ENCODE measurements around the gene DENND1B.
"Not testable (repeated sequence)": the region's sequence is repeated elsewhere in the genome, so short reads cannot be mapped to it uniquely, and the experiment has no call there.

DENND1B gene

DNA sequence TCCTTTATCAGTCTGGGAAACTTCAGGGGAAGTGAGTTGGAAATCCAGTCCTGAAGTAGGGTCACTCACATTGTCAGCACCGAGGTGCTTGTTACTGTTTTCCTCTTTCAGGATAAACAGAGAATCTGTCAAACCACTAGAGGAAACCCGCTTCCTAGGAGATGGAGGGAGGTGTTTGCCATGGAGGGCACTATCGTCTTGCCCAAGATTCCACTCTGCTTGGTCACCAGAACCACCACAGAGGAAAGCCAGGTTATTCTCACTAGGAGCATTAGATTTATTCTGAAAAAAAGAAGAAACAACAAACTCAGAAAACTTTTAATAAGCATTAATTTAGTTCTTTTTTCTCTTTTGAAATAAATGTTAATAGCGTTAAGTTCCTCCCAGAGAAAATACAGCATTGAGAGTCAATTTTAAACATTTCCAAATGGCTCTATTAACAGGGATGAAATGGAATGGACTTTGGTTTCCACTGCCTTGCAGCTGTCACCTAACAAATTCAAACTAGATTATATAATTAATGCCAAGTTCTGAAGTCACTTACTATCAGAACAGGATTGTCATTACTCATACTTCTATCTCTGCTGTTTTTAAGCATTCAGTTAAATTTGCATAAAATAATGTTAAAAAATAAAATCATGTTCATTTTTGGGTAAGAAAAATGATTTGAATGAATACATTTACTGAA lies 264.4 kb downstream of the DENND1B start:
- H3K4me1 ChIP-seq, result no peaks in the 10 kb centered on the region

DNA sequence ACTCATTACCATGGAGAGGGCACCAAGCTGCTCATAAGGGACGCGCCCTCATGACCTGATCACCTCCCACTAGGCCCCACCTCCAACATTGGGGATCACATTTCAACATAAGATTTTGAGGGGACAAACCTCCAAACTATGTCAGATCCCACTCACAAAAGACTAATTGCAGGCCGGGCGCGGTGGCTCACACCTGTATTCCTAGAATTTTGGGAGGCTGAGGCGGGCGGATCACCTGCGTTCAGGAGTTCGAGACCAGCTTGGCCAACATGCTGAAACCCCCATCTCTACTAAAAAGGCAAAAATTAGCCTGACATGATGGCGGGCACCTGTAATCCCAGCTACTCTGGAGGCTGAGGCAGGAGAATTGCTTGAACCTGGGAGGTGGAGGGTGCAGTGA lies 278.6 kb downstream of the DENND1B start:
- H3K4me1 ChIP-seq, result no peaks in the 10 kb centered on the region
- TF ChIP-seq Cebpa-rat (IDR thresholded peaks at IDR 0.05), result no peak
- no peaks in the 10 kb centered on the region for H3K27me3 ChIP-seq
- H3K27ac ChIP-seq, result no peak overlapping the region
- no peaks in the 10 kb centered on the region for H3K9me3 ChIP-seq (replicated peaks in 1 of 11)
- no peak overlapping the region for H3K4me2 ChIP-seq
- H3K9ac ChIP-seq, result no peak overlapping the region
- H3K4me3 ChIP-seq, result no peak overlapping the region
- H4K20me1 ChIP-seq, result no peaks in the 10 kb centered on the region
- H3K36me3 ChIP-seq, result no peaks in the 10 kb centered on the region

More for the DNA sequence above, 264.4 kb downstream of the DENND1B start:
- H3K27ac ChIP-seq, result no peak overlapping the region
- H3K9ac ChIP-seq, result no peak overlapping the region
- TF ChIP-seq Cebpa-rat (IDR thresholded peaks at IDR 0.05), result no peak
- no peak overlapping the region for H3K4me2 ChIP-seq
- no peaks in the 10 kb centered on the region for H3K36me3 ChIP-seq
- no peaks in the 10 kb centered on the region for H3K27me3 ChIP-seq
- H3K4me3 ChIP-seq, result no peak overlapping the region
- H4K20me1 ChIP-seq, result no peaks in the 10 kb centered on the region
- no peaks in the 10 kb centered on the region for H3K9me3 ChIP-seq (replicated peaks in 1 of 11)

DNA sequence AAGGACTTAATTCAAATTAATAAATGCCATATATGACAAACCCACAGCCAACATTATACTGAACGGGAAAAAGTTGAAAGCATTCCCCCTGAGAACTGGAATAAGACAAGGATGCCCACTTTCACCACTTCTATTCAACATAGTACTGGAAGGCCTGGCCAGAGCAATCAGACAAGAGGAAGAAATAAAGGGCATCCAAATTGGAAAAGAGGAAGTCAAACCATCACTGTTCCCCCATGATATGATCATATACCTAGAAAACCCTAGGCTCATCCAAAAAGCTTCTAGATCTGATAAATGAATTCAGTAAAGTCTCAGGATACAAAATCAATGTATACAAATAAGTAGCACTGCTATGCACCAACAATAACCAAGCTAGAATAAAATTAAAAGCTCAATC lies 283.8 kb downstream of the DENND1B start:
- not testable (repeated sequence) for H3K4me1 ChIP-seq; H4K20me1 ChIP-seq; H3K9me3 ChIP-seq (replicated peaks in 1 of 11); H3K36me3 ChIP-seq; H3K27me3 ChIP-seq; H3K4me3 ChIP-seq; H3K27ac ChIP-seq; H3K4me2 ChIP-seq; H3K9ac ChIP-seq

DNA sequence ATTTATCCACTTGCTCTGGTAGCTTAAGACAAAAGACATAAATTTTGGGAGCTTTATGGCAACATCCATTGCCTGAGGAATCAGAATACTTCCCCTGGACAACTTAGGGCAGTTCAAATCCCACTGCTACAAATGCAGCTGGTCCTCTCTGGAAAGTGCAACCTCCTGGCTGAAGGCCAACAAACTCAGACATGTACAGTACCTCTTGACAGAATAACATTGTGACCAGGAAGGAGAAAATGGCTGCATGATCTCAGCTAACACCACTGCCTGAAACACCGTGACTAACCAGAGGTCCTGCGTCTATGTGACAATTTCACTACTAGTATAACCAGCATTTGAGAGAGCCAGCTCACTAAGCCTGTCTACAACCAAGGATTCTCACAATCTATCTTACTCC lies 288.3 kb downstream of the DENND1B start:
- H3K4me1 ChIP-seq, result peaks cover 0 to 7% (median 0%) of the 10 kb centered on the region in 10 experiments; a peak in 2 of 20 replicates
- no peak for TF ChIP-seq Cebpa-rat (IDR thresholded peaks at IDR 0.05)
- H3K9ac ChIP-seq, result no peak overlapping the region
- H4K20me1 ChIP-seq, result no peaks in the 10 kb centered on the region
- H3K36me3 ChIP-seq, result no peaks in the 10 kb centered on the region
- no peak overlapping the region for H3K27ac ChIP-seq
- H3K9me3 ChIP-seq (replicated peaks in 1 of 11), result no peaks in the 10 kb centered on the region
- H3K4me2 ChIP-seq, result no peak overlapping the region
- H3K27me3 ChIP-seq, result no peaks in the 10 kb centered on the region
- H3K4me3 ChIP-seq, result no peak overlapping the region

DNA sequence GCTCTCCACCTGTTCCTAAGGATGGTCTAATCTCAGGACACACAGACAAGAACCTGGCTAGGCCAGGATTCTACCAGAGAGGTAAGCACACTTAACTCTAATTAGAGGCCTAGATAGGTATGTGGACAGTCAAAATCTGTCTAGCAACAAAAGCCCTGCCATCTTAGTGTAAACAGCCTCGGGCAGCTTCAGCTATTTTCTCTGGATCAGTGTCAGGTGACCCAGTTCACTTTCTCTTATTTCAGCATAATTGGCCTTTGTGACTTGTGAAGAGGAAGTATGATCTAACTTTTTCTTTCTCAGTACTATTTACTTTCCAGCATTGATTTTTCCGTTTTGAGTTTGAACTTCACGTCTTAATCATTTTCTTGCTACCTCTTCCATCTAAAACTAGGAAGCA lies 289.5 kb downstream of the DENND1B start:
- H3K4me1 ChIP-seq, result peaks cover 7 to 15% (median 8%) of the 10 kb centered on the region in 10 experiments; a peak in 19 of 20 replicates
- no peaks in the 10 kb centered on the region for H3K27me3 ChIP-seq
- no peak overlapping the region for H3K27ac ChIP-seq
- H3K9ac ChIP-seq, result no peak overlapping the region
- H3K9me3 ChIP-seq (replicated peaks in 1 of 11), result no peaks in the 10 kb centered on the region
- no peaks in the 10 kb centered on the region for H3K36me3 ChIP-seq
- no peak overlapping the region for H3K4me3 ChIP-seq
- TF ChIP-seq Cebpa-rat (IDR thresholded peaks at IDR 0.05), result no peak
- no peaks in the 10 kb centered on the region for H4K20me1 ChIP-seq
- H3K4me2 ChIP-seq, result peak overlapping the region in 1 of 11 experiments; percentile 22; a peak in 1 of 22 replicates

DNA sequence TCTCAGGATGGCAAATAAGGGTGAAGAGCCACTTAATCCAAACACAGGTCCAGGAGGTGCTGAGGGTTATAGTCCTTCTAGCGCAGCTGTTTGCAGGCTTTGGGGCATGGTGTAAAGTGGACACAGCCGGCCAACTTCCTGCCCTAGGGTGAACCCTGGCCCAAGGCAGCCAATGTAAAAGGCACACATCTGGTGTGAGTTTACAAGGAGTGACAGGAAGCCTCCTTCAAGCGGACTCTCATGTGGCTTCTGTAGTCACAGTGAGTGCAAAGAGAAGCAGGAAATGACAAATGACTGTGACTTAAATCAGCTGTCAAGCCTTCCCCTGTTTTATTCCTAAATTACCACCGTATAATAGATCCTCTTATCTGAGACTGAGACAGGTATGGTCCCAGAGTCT lies 294.2 kb downstream of the DENND1B start:
- Histone ChIP-seq H3K36me3 (no peaks in the 10 kb centered on the region), H3K4me1 (peaks cover 8 to 15% (median 9%) of the 10 kb centered on the region in 10 experiments; a peak in 19 of 20 replicates), H4K20me1 (no peaks in the 10 kb centered on the region), H3K27ac (no peak overlapping the region), H3K9me3 (replicated peaks in 1 of 11) (no peaks in the 10 kb centered on the region), H3K4me3 (no peak overlapping the region), H3K27me3 (no peaks in the 10 kb centered on the region), H3K9ac (no peak overlapping the region), H3K4me2 (peak overlapping the region; percentile 2 to 56 (median 29); a peak in 13 of 22 replicates)
- TF ChIP-seq Cebpa-rat (IDR thresholded peaks at IDR 0.05), result no peak

DNA sequence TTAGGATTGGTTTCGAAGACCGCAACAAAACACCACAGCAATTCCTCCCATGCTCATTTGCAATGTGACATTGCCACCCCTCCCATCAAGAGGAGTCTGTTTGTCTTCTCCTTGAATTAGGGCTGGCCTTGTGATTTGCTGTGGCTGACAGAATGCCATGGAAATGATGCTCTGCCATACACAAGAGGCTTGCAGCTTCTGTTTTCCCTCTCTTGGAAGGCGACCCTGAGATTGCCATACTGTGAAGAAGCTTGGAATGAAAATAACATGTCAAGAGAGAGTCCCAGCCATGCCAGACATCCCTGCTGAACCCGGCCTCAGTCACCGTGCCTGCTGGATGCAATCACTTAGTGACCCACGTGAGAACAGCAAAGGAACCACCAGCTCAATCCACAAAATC lies 294.8 kb downstream of the DENND1B start:
- no peaks in the 10 kb centered on the region for H4K20me1 ChIP-seq
- no peaks in the 10 kb centered on the region for H3K36me3 ChIP-seq
- peaks cover 8 to 11% (median 8%) of the 10 kb centered on the region in 10 experiments; a peak in 19 of 20 replicates for H3K4me1 ChIP-seq
- no peak overlapping the region for H3K27ac ChIP-seq
- no peaks in the 10 kb centered on the region for H3K27me3 ChIP-seq
- no peak overlapping the region for H3K9ac ChIP-seq
- H3K4me2 ChIP-seq, result no peak overlapping the region
- no peak overlapping the region for H3K4me3 ChIP-seq
- no peak for TF ChIP-seq Cebpa-rat (IDR thresholded peaks at IDR 0.05)
- no peaks in the 10 kb centered on the region for H3K9me3 ChIP-seq (replicated peaks in 1 of 11)

DNA sequence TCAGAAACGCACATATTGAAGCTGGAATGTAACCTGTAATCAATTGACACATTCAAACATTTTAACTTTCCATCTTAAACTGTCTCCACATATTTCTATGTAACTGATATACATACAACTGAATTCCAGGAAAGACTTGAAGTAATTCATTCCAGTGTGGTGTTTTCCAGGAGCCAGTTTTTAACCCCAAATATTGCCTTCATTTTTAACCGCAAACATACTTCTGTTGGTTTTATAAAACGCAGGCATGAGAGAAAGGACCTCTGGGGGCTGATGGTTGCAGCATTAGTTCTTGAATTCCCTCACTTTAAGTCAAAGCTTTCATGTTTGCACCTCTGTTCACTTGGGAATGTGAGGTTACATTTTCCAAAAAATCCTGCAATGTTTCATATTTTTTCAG lies 303.1 kb downstream of the DENND1B start:
- no peaks in the 10 kb centered on the region for H3K27me3 ChIP-seq
- H4K20me1 ChIP-seq, result no peaks in the 10 kb centered on the region
- no peak overlapping the region for H3K27ac ChIP-seq
- peaks cover 8 to 39% (median 30%) of the 10 kb centered on the region in 10 experiments; a peak in 19 of 20 replicates for H3K4me1 ChIP-seq
- no peak overlapping the region for H3K4me3 ChIP-seq
- H3K9ac ChIP-seq, result no peak overlapping the region
- no peaks in the 10 kb centered on the region for H3K36me3 ChIP-seq
- TF ChIP-seq Cebpa-rat (IDR thresholded peaks at IDR 0.05), result no peak
- H3K4me2 ChIP-seq, result no peak overlapping the region
- H3K9me3 ChIP-seq (replicated peaks in 1 of 11), result no peaks in the 10 kb centered on the region

DNA sequence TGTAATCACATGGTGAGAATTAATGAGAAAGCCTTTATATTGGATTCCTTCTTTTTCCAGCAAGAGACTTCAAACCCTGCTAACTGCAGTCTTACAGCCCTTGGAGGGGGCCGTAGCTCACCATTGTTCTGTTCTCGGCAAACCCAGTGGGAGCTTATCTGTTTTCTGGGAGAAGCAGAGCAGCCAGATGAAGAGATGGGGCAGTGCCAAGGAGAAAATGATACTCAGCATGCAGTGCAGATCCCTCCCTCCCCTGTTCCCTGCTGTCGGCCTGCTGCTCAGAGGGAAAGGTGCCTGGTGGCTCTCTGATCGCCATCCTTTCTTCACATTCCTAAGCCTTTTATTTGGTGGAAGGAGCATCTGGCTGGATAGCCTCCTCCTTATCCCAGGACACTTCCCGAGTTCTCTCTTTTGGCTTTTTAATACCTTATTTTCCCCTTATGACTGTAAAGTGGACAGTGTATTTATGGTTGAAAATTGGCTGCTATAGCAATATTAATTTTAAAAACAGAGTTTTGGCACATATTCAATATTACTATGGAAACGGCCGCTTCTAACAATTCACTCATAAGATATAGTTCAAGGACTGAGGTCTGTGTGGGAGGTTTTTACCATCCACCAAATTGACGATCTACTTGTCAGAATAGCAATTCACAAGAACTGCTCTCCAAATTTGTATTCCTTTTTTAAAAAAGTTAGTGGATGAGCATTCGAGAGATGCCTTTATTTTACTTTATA lies 303.9 kb downstream of the DENND1B start:
- TF ChIP-seq Cebpa-rat (IDR thresholded peaks at IDR 0.05), result no peak
- Histone ChIP-seq H3K4me3 (no peak overlapping the region), H3K27ac (no peak overlapping the region)

More for the DNA sequence above, 303.9 kb downstream of the DENND1B start:
- H3K36me3 ChIP-seq, result no peaks in the 10 kb centered on the region
- H3K9me3 ChIP-seq (replicated peaks in 1 of 11), result no peaks in the 10 kb centered on the region
- H3K4me2 ChIP-seq, result peak overlapping the region in 6 of 11 experiments; percentile 53 to 76 (median 67); a peak in 8 of 22 replicates
- H3K9ac ChIP-seq, result no peak overlapping the region
- H4K20me1 ChIP-seq, result no peaks in the 10 kb centered on the region
- H3K4me1 ChIP-seq, result peaks cover 8 to 39% (median 30%) of the 10 kb centered on the region in 10 experiments; a peak in 19 of 20 replicates
- no peaks in the 10 kb centered on the region for H3K27me3 ChIP-seq
